Suprapubic skin (tissue), 3 donors: ENCODE measurements around the gene KCNJ16.

Experiments used
- POLR2A ChIP-seq, 2 donors: fragments of 450-650 bp; IDR thresholded peaks; one replicate each; pipeline ENCODE4 v1.6.1; 2017; ENCODE audit warnings: antibody characterized with exemption in 2 of 2, mild to moderate bottlenecking in 2 of 2, moderate library complexity in 2 of 2
- TF ChIP-seq, protein P1 (sequence below), 2 donors: fragments of 200-600 bp in 1 of 2; fragments of 450-650 bp in 1 of 2; sonication (generic) in 1 of 2; IDR thresholded peaks; one replicate each; pipeline ENCODE4 v1.5.1; 2016 to 2019; ENCODE audit warnings: antibody characterized with exemption in 2 of 2, mild to moderate bottlenecking in 1 of 2, moderate library complexity in 1 of 2

DNA sequence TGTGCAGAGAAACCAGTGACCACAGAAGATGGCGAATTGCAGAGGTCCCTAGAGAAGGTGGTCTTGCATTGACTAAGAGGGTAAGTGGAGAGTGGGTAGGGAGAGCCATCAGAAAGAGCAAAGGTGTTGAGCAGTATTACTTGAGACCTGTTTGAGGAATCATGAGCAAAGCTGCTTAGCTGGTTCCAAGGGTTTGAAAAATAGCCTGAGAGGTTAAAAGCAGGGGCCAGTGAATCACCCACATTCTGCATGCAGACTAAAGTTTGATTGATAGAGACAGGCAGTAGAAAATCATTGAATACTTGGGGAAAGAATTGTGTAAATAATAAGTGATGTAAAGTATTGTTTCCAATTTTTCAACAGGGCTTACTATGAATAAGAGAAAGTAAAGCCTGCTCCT, 34.0 kb upstream of the KCNJ16 start:
- no peak for TF ChIP-seq POLR2A (IDR thresholded peaks at IDR 0.05)
- TF ChIP-seq, protein P1, sequence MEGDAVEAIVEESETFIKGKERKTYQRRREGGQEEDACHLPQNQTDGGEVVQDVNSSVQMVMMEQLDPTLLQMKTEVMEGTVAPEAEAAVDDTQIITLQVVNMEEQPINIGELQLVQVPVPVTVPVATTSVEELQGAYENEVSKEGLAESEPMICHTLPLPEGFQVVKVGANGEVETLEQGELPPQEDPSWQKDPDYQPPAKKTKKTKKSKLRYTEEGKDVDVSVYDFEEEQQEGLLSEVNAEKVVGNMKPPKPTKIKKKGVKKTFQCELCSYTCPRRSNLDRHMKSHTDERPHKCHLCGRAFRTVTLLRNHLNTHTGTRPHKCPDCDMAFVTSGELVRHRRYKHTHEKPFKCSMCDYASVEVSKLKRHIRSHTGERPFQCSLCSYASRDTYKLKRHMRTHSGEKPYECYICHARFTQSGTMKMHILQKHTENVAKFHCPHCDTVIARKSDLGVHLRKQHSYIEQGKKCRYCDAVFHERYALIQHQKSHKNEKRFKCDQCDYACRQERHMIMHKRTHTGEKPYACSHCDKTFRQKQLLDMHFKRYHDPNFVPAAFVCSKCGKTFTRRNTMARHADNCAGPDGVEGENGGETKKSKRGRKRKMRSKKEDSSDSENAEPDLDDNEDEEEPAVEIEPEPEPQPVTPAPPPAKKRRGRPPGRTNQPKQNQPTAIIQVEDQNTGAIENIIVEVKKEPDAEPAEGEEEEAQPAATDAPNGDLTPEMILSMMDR (IDR thresholded peaks at IDR 0.05): no peak
